Measurements from ENCODE around the gene STK11.

STK11 gene

DNA sequence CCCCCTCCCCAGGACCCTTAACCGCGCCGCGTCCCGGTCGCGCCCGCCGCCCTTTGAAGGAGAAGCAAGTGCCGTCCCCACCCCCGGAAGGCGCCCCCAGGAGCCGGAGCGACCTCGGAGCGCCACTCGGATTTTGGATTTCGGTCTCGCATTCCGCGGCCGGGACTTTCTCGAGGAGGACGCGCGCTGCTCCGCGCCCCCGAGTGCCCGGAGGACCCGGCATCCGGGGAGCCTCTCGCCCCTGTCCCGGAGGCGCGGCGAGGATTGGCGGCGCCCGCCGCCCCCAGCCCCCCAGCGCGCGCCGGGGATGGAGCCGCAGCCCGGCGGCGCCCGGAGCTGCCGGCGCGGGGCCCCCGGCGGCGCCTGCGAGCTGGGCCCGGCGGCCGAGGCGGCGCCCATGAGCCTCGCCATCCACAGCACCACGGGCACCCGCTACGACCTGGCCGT, 44.4 kb downstream of the STK11 start:
- no peak for TF ChIP-seq CTCF (conservative IDR thresholded peaks at IDR 0.05; ENCODE audit: control insufficient read depth, insufficient read depth, low read depth, low read length)
- DNase-seq (ENCODE audit: low read depth), result no peak

GRCh38 chr19:1250437-1251260, 45.1 kb downstream of the STK11 start:
- TF ChIP-seq CTCF (conservative IDR thresholded peaks at IDR 0.05; ENCODE audit: control insufficient read depth, insufficient read depth, low read depth, low read length), result no peak
- DNase-seq (ENCODE audit: low read depth), result no peak

More for the DNA sequence above, 44.4 kb downstream of the STK11 start:
- peak overlapping the region; percentile 77 for H3K4me3 ChIP-seq (ENCODE audit: control insufficient read depth, low read depth, low read length)

DNA sequence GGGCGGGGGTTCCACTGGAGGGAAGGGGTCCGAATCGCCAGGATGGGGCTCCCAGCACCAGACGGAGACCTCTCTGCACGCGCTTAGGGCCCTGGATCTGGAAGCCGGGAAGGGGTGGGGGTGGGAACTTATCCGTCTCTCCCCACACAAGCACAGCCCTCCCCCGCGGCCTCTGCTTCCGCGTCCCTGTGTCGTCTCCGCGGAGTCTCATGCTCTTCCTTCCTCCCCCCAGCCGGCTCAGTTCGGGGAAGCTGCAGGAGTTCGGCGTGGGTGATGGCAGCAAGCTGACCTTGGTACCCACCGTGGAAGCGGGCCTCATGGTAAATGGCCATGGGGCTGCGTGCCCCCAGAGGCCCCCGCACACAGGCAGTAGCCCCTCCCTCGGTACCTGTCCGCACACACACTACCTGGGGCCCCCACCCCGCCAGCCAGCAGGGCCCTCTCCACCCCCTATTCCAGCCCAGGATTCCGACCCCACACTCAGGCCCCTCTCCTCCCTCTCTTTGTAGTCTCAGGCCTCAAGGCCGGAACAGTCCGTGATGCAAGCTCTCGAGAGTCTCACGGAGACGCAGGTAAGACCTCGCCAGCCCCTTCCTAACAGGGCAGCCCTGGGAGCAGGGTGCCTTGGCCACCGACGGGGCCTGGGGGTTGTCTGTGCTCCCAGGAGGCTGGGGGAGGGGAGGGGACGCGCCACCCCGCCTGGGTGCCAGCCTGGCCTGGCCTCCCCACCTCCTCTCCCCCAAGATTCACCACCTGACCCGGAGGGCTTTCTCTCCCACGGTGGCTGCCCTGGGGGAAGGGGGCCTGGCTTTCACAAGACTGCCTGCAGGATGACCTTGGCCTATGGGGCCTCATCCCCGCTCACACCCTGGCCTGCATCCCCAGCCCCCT, 46.0 kb downstream of the STK11 start:
- DNase-seq (ENCODE audit: low read depth), result peak; percentile 65
- peak overlapping the region; percentile 77 for H3K4me3 ChIP-seq (ENCODE audit: control insufficient read depth, low read depth, low read length)
- TF ChIP-seq CTCF (conservative IDR thresholded peaks at IDR 0.05; ENCODE audit: control insufficient read depth, insufficient read depth, low read depth, low read length), result no peak

More at GRCh38 chr19:1250437-1251260, 45.1 kb downstream of the STK11 start:
- H3K4me3 ChIP-seq (ENCODE audit: control insufficient read depth, low read depth, low read length), result peak overlapping the region; percentile 77

DNA sequence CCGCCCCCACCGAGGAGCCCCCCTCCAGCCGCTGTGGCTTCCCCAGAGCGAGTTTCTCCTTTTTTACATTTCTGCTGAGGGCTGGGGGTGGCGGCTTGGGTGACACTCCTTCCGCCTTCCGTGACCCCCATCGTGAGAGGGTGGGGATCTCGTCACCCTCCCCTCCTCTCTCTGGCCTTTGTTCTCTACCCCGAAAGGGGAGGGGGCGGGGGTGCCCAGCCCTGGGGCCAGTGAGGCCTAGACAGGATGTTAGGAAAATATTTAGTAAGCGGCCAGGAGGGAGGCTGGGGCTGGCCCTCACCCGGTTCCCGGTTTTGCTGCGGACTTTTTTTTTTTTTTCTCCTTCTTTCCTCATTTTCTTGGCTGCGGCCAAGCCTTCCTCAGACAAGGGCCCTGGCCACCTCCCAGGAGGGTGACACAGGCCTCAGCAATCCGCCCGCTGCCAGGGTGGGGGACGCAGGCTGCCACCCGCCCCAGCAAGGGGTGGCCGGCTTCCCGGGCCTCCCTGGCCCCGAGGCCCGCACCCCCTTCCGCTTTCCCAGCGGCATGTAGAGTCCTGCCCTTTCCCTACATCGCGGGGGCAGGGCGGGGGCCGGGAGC, 46.7 kb downstream of the STK11 start:
- DNase-seq (ENCODE audit: low read depth), result peak; percentile 98
- peak overlapping the region; percentile 77 for H3K4me3 ChIP-seq (ENCODE audit: control insufficient read depth, low read depth, low read length)
- no peak for TF ChIP-seq CTCF (conservative IDR thresholded peaks at IDR 0.05; ENCODE audit: control insufficient read depth, insufficient read depth, low read depth, low read length)

DNA sequence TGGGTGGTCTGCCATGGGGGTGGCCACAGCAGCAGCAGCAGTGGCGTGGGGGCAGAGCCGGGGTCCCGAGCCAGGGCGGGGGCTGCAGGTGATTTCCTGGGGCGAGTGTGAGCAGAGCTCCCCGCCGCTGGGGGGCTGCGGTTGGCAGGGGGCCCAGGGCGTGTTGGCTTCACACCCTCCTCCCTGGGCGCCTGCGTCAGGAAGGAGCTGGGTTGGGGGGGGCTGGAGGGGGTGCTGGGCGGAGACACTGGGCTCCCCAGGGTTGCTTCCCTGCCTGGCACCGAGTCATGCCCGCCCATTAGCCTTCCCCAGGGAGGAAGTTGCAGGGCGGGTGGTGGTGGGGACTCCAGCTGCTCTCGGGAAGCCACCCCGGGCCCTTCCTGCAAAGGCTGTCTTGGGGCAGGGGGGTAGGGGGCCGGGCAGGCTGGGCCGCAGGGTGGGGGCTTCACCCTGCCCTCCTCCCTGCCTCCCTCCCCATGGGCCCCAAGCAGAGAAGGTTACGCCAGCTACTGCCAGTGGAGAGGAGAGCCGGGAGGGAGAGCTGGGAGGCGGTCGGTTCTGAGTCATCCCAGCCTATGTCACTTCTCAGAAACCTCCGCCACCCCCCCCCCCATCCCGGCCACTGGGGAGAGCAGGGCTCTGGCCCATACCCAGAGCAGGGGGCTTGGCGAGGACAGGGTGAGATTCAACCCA, 47.4 kb downstream of the STK11 start:
- peak overlapping the region; percentile 77 for H3K4me3 ChIP-seq (ENCODE audit: control insufficient read depth, low read depth, low read length)
- DNase-seq (ENCODE audit: low read depth), result peak; percentile 98
- TF ChIP-seq CTCF (conservative IDR thresholded peaks at IDR 0.05; ENCODE audit: control insufficient read depth, insufficient read depth, low read depth, low read length), result peak; percentile 1
